ENCODE data around the gene ABCB6. TPM values are rescaled to one million over a fixed set of nuclear protein-coding genes. Genes with fewer than 3 reads are reported as not detected.
"Not testable (repeated sequence)": the region's sequence is repeated elsewhere in the genome, so short reads cannot be mapped to it uniquely, and the experiment has no call there.

ABCB6 gene
- total RNA-seq, 3 donors from 2014 or later, result 14.5 to 26.9 (median 18.9) TPM

DNA sequence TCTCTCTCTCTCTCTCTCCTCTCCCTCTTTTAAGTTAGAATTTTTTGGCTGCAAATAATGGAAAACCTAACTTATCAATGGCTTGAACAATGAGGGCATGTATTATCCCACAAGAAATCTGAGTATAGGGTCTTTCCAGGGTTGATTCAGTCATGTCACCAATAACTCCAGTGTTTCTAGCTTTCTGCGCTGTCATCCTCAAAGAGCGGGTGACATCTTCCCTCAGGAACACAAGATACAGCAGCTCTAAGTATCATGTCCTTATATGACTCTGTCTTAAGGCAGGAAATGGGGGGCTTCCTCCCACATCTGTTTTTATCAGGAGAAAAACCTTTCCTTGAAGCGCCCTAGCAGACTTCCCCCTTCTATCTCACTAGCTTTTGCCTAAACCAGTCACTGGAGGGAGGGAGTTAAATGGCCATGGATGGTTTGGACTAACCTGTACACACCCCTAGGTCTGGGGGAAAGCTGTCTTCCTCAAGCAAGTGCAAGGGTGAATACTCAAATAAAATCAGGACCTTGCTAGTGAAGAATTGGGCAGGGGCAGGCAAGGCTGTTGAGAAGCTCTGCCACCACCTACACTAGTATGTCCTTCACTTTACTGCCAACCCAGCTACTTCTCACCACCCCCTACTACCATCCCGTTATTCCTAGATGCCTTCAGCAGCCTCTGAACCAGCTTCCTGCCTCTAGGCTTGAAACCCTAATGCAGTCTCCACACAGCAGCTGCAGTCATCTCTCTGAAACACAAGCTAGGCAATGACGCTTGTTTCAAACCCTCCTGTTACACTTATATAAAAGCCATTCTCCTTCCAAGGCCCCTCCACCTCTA lies 42.5 kb upstream of the ABCB6 start:
- H3K4me1 ChIP-seq, result no peaks in the 10 kb centered on the region
- intact Hi-C loops (cut with DNase I; ENCODE audit: low total_unique reads), result loop anchor here (5.0 kb wide), 1 partner anchor 859 kb away; no protein-coding TSS in a partner anchor
- no peak for DNase-seq (ENCODE audit: low spot score in 2 of 2)
- H3K27ac ChIP-seq, result no peak overlapping the region
- H3K9me3 ChIP-seq, result no peaks in the 10 kb centered on the region
- no peak overlapping the region for H3K4me3 ChIP-seq
- TF ChIP-seq POLR2A (IDR thresholded peaks at IDR 0.05), result no peak
- TF ChIP-seq, protein P1, sequence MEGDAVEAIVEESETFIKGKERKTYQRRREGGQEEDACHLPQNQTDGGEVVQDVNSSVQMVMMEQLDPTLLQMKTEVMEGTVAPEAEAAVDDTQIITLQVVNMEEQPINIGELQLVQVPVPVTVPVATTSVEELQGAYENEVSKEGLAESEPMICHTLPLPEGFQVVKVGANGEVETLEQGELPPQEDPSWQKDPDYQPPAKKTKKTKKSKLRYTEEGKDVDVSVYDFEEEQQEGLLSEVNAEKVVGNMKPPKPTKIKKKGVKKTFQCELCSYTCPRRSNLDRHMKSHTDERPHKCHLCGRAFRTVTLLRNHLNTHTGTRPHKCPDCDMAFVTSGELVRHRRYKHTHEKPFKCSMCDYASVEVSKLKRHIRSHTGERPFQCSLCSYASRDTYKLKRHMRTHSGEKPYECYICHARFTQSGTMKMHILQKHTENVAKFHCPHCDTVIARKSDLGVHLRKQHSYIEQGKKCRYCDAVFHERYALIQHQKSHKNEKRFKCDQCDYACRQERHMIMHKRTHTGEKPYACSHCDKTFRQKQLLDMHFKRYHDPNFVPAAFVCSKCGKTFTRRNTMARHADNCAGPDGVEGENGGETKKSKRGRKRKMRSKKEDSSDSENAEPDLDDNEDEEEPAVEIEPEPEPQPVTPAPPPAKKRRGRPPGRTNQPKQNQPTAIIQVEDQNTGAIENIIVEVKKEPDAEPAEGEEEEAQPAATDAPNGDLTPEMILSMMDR (IDR thresholded peaks at IDR 0.05), result no peak
- no peak for TF ChIP-seq POLR2AphosphoS5 (IDR thresholded peaks at IDR 0.05)
- H3K36me3 ChIP-seq, result no peaks in the 10 kb centered on the region
- H3K27me3 ChIP-seq, result no peaks in the 10 kb centered on the region

DNA sequence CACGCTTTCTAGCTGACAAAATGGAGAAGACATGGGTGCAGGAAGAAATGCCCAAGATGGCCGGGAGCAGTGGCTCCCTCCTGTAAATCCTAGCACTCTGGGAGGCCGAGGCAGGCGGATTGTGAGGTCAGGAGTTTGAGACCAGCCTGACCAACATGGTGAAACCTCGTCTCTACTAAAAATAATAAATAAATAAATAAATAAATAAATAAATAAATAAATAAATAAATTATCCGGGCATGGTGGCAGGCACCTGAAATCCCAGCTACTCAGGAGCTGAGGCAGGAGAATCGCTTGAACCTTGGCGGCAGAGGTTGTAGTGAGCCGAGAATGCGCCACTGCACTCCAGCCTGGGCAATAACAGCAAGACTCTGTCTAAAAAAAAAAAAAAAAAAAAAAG lies 40.2 kb upstream of the ABCB6 start:
- H3K36me3 ChIP-seq, result not testable (repeated sequence)

DNA sequence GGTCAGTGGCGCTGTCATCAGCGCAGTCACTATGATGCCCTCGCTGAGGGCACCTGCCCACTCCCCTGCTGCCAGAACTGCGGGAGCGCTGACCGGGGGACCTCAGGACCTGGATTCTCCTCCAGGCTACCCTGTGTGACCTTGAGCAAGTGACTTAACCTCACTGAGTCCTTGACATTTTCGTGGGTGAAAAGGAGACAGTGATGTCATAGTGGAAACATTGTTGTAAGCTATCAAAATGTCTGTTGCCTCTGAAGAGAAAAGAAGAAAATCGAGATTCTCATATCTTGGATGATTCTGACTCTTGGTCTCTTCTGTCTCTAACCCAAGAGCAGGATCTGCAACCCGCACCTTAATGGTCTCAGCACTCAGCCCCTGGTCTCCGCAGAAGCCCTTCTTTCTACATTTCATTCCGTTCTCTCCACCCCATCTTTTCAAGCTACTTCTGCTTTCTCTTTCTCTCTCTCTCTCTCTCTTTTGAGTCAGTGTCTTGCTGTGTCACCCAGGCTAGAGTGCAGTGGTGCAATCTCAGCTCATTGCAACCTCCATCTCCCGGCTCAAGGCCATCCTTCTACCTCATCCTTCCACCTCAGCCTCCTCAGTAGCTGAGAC lies 35.9 kb upstream of the ABCB6 start:
- intact Hi-C loops (cut with DNase I; ENCODE audit: low total_unique reads), result no loop called here
- H3K4me1 ChIP-seq, result peaks cover 9 to 11% of the 10 kb centered on the region in 2 donors

More for the DNA sequence above, 40.2 kb upstream of the ABCB6 start:
- H3K27ac ChIP-seq; H3K9me3 ChIP-seq; H3K4me3 ChIP-seq; H3K4me1 ChIP-seq; H3K27me3 ChIP-seq; intact Hi-C loops (cut with DNase I; ENCODE audit: low total_unique reads); DNase-seq (ENCODE audit: low spot score in 2 of 2): not testable (repeated sequence)

DNA sequence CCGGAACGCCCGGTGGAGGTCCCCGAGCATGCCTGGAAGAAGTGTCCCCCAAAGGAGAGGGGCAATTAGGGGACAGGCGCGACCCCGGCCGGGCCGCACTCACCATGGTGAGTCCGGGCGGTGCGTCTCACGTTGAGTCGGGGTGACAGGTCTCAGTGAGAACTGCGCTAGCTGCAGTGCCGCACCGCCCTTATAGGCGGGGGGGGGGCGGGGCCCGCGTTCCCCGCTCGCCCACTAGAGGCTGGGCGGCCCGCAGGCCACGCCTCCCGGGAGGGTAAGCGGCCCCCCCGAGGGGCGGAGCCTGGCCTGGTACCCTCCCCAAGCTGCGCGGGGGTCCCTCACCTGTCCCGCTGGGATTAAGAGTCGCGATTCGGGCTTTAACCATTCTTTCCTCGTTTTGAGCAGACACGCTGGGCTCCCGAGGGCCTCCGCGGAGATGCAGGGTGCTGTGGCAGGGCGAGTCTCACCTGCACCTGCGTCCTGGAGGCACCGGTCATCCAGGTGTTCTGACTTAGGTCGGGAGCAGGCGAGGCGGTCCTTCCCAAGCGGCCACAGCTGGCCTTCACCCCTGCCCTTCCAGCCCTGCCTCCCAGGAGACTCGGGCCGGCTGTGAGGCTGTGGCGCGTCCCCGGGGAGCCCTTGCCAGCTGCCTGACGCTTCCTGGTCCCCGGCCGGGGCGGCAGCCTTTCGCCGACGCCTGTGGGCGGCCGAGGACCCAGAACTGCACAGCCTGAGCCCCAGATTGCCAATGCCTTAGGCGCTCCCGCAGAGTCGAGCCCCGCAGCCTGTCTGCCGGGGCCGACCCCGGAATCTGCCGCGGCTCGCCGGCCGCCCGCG lies 35.2 kb upstream of the ABCB6 start, which contains the start of gene TUBA4A:
TSS of gene TUBA4A (minus strand) at position 166 of the 837 bp plus-strand sequence. CDS start at position 106, 60 bp downstream.
- peak within 1 kb of the TSS; percentile 93 to 98 for H3K27ac ChIP-seq
- H3K4me1 ChIP-seq, result peaks cover 11% of the 10 kb centered on the region in 2 donors
- DNase-seq (ENCODE audit: low spot score in 2 of 2), result peak; percentile 85
- TF ChIP-seq POLR2A (IDR thresholded peaks at IDR 0.05), result peak; percentile 83
- TF ChIP-seq, protein P1 (IDR thresholded peaks at IDR 0.05), result peak in 2 of 3 donors; percentile 25 to 27
- peak; percentile 65 to 86 (median 67) for TF ChIP-seq POLR2AphosphoS5 (IDR thresholded peaks at IDR 0.05)
- no peaks in the 10 kb centered on the region for H3K9me3 ChIP-seq
- no peaks in the 10 kb centered on the region for H3K36me3 ChIP-seq
- H3K4me3 ChIP-seq, result peak within 1 kb of the TSS; percentile 55 to 76 (median 69)
- intact Hi-C loops (cut with DNase I; ENCODE audit: low total_unique reads), result no loop called here
- no peaks in the 10 kb centered on the region for H3K27me3 ChIP-seq

More for the DNA sequence above, 35.9 kb upstream of the ABCB6 start:
- peak overlapping the region; percentile 93 to 98 for H3K27ac ChIP-seq
- H3K9me3 ChIP-seq, result no peaks in the 10 kb centered on the region
- TF ChIP-seq POLR2AphosphoS5 (IDR thresholded peaks at IDR 0.05), result no peak
- TF ChIP-seq, protein P1 (IDR thresholded peaks at IDR 0.05), result no peak
- no peak for DNase-seq (ENCODE audit: low spot score in 2 of 2)
- no peaks in the 10 kb centered on the region for H3K27me3 ChIP-seq
- no peaks in the 10 kb centered on the region for H3K36me3 ChIP-seq
- peak overlapping the region; percentile 55 to 76 (median 69) for H3K4me3 ChIP-seq

All from breast epithelium (tissue), 4 donors.